Stimulated activated CD8-positive, alpha-beta memory T cell treated with anti-CD3 and anti-CD28 coated beads, Interleukin-12 subunit alpha, Interleukin-12 subunit beta, amount 100 ng/mL, for 24 hours (primary cell): Measurements from ENCODE around the gene UBE2C.

Experiments used
- DNase-seq: peaks from one replicate; pipeline ENCODE4 v3.0.0-alpha.2; 2020; ENCODE audit errors: extremely low read depth

UBE2C gene

GRCh38 chr20:45833030-45833882 lies 20.8 kb downstream of the UBE2C start, which contains the start of gene SNX21:
Gene SNX21 (plus strand): TSS chr20:45833799. CDS start chr20:45833920, 121 bp downstream.
- DNase-seq, result no peak

GRCh38 chr20:45833883-45834796 lies 21.7 kb downstream of the UBE2C start:
- no peak for DNase-seq

DNA sequence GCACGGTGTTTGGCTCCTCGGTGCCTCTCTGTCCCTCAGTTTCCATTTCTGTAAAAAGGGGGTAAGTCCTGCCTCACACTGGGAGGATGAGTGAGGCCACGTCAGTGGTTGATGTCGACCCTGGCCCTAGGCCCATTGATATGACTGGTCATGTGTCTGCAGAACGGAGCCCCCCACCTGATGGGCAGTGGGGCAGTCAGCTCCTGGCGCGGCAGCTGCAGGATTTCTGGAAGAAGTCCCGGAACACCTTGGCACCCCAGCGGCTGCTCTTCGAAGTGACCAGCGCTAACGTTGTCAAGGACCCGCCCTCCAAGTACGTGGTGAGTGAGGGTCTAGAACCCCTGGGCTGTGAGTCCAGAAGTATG lies 22.3 kb downstream of the UBE2C start:
- DNase-seq, result no peak

- no peak for DNase-seq
These were observed 22.9 kb downstream of the UBE2C start for GRCh38 chr20:45835329-45835765.

- no peak for DNase-seq
These were observed 23.4 kb downstream of the UBE2C start for GRCh38 chr20:45835825-45836224.

- no peak for DNase-seq
These were observed 24.4 kb downstream of the UBE2C start for GRCh38 chr20:45836841-45837240.

- no peak for DNase-seq
These were observed 28.3 kb downstream of the UBE2C start for GRCh38 chr20:45840700-45841198.

DNA sequence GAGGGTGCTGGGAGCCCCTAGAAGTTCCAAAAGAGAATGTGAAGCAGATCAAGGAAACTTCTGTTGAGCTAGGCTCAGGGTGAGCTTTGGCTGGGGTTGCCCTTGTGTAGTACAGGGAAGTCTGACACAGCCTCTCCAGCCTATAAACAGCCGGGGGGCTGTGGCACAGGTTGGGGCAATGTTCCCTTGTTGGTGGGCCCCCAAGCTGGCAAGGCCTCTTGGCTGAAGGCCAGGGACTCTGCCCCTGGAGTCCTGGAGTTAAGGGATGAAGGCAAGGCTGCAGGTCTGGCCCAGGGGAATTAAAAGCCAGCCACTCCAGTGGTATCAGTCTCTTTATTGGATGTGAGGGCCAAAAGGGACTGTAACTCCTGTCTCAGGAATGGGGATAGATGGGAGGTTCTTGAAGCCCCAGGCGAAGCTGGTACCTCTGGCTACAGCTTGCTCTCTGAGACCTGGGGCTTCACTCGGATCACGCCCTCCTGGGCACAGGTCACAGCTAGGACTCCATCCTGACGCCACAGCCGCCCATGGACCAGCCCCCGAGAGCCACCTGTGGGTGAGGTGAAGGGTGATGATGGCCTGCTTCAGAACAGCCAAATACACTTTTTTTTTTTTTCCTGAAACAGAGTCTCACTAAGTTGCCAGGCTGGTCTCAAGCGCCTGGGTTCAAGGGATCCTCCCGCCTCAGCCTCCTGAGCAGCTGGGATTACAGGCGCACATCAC lies 29.1 kb downstream of the UBE2C start:
- DNase-seq, result no peak

DNA sequence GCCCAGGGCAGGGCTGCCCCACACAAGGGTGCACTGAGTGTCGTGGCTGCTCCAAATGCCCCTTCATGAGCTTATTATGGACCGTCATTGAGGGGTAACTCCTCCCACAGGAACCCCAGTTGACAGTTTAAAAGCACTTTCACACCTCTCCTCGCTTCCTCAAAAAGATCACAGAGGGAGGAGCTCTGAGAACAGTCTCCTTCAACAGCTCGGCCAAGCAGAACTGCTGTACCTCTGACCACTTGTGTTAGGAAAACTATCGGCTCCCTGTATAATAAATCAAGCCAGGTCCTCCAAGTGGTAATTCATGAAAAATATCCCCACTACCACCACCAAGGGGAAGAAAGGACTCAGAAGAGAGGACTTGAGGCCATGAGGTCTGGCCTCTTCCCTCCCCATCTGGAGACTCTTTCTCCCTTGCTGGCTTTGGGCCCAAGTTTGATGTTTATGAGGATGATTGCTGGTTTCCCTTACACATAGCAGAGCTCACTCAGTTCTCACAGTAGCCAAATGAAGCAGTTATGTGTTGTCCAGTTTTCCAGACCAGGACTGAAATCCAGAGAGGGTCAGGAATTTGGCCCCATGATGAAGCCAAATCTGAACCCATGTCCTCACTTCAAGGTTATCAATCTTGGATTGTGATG lies 29.8 kb downstream of the UBE2C start:
- no peak for DNase-seq

DNA sequence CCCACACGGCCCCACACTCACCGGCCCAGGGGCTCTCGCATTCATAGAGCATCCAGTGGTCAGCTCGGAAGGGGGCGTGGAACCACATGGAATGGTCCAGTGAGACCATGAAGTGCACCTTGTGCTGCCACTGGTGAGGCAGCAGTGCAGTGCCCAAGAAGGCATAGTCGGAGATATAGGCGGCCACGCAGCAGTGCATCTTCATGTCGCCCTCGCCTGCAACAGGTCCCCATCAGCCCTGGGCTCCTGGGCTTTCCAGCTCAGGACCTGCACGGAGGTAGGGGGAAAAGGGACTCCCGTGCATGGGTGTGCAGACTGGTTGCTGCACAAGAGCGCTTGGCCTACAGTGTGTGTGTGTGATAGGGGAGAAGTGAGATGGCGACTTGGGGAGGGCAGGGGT lies 31.1 kb downstream of the UBE2C start:
- DNase-seq, result no peak

DNA sequence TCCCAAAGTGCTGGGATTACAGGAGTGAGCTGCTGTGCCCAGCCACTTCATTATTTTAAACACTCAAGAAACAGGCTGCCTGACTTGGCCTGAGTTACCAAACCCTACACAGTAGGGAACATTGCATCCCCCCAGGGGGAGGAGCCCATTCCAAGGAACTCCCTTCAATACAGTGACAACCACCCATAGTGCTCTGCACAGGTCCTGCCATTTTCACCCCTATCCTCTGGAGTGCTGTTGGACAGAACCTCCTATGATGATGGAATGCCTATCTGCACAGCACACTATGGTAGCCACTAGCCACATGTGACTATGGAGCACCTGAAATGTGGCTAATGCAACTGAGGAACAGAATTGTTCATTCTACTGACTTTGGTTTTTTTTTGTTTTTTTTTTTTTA lies 33.0 kb downstream of the UBE2C start:
- no peak for DNase-seq

DNA sequence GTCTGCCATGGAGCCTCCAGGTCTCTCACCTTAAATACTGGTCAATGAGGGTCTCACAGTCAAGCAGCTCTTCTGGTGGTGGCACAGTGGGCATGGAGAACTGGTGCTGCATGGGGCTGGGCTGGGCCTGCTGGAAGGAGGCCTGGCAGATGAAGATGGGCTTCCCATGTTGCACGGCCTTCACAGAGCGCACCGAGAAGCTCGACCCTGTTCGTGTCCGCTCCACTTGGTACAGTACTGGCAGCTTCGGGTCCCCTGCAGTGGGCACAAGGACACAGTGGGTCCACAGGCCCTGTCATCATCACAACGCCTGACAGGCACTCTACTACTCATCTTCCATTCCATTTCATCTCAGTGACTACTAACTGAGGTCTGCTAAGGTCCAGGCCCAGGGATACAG lies 36.0 kb downstream of the UBE2C start:
- DNase-seq, result no peak

- DNase-seq, result no peak
These were observed 36.6 kb downstream of the UBE2C start for GRCh38 chr20:45848969-45849582.

DNA sequence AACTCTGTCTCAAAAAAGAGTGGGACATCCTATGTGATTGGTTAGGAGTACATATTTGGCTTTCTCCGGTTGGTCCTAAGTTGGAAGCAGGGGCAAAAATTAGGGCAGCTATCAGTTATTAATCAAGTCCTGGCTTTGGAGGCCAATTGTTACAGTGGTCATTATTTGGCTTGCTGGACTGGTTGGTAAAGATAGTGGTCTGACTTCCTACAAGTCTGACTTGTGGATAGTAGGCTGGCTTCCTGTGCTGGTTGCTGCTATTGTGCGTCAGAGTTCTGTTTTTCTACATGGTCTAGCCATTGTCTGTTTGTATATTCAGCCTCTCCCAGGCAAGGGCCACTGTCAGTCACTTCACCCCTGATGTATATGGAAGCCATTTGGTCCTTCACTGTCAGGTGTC lies 37.8 kb downstream of the UBE2C start:
- DNase-seq, result no peak

- DNase-seq, result no peak
These were observed 38.5 kb downstream of the UBE2C start for GRCh38 chr20:45850926-45851325.

- DNase-seq, result no peak
These were observed 39.1 kb downstream of the UBE2C start for GRCh38 chr20:45851501-45851900.

DNA sequence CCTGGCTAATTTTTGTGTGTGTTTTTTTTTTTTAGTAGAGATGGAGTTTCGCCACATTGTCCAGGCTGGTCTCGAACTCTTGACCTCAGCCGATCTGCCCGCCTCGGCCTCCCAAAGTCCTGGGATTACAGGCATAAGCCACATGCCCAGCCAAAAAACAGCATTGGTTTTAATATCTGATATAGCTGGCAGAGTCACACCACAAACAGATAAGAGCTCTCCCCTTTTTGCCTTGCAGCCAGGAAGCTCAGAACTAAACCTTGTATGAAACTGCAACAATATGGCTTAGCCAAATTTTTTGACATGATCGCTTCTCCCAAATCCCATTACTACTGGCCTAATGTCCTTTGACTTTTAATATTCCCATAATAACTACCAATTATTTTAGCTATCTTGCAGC lies 39.9 kb downstream of the UBE2C start:
- no peak for DNase-seq

DNA sequence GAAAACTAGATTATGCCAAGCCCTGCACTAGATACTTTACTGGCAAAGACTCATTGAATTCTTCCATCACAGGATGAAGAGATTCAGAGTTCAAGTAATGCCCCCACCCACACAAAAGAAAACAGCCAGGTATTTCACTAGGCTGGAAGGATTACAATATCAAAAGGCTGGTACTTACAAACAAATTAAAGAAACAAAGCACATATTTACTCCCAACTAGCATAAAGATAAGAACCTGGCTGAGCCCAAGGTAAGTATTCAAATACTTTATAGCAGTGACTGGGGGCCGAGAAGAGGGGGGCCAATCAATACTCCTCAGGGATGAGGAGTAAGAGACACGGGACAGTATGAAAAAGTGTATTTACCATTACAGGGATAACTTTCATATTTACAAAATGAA lies 41.0 kb downstream of the UBE2C start:
- no peak for DNase-seq

GRCh38 chr20:45857114-45857881 lies 44.9 kb downstream of the UBE2C start, which contains the start of the genes ACOT8 and ZSWIM3:
Gene ACOT8 (minus strand): TSS chr20:45857392. CDS start chr20:45857315, 77 bp downstream.
Gene ZSWIM3 (plus strand): TSS chr20:45857614. CDS start chr20:45857826, 212 bp downstream.
- DNase-seq, result peak; percentile 88

- DNase-seq, result no peak
These were observed 45.4 kb downstream of the UBE2C start for GRCh38 chr20:45857882-45858216.
